WTC11 (cell line): Measurements from ENCODE around the gene GREB1.

ENCODE experiments used
- CREB1 ChIP-seq: sonication (generic); formaldehyde crosslinking; IDR thresholded peaks from 2 replicates; pipeline ENCODE4 v1.8.0; 2023; ENCODE audit warnings: mild to moderate bottlenecking, missing genetic modification reagents
- NFYB ChIP-seq: sonication (generic); formaldehyde crosslinking; conservative IDR thresholded peaks from 2 replicates; pipeline ENCODE4 v1.8.0; 2022; ENCODE audit warnings: low read depth, missing genetic modification reagents
- RELA ChIP-seq: sonication (generic); formaldehyde crosslinking; IDR thresholded peaks from 2 replicates; pipeline ENCODE4 v1.8.1; 2022; ENCODE audit warnings: missing genetic modification reagents, mild to moderate bottlenecking, borderline replicate concordance
- SMAD4 ChIP-seq: sonication (generic); formaldehyde crosslinking; IDR thresholded peaks from 2 replicates; pipeline ENCODE4 v1.8.0; 2022; ENCODE audit warnings: mild to moderate bottlenecking, missing genetic modification reagents
- TF ChIP-seq, protein P1 (sequence below): sonication (generic); formaldehyde crosslinking; IDR thresholded peaks from 2 replicates; pipeline ENCODE4 v1.8.0; 2022; ENCODE audit warnings: mild to moderate bottlenecking, missing genetic modification reagents
- TF ChIP-seq, protein P2 (sequence below): sonication (generic); formaldehyde crosslinking; IDR thresholded peaks from 2 replicates; pipeline ENCODE4 v1.8.0; 2022; ENCODE audit warnings: mild to moderate bottlenecking, missing genetic modification reagents
- TF ChIP-seq, protein P3 (sequence below): fragments of 200-600 bp; IDR thresholded peaks from 2 replicates; pipeline ENCODE4 v1.8.0; 2022; ENCODE audit warnings: antibody characterized with exemption
- TF ChIP-seq, protein P4 (sequence below): sonication (generic); formaldehyde crosslinking; IDR thresholded peaks from 2 replicates; pipeline ENCODE4 v1.8.1; 2022; ENCODE audit warnings: low read depth, missing genetic modification reagents, borderline replicate concordance
- TF ChIP-seq, protein P5 (sequence below): sonication (generic); formaldehyde crosslinking; IDR thresholded peaks from 2 replicates; pipeline ENCODE4 v1.8.0; 2022; ENCODE audit warnings: mild to moderate bottlenecking, missing genetic modification reagents

DNA sequence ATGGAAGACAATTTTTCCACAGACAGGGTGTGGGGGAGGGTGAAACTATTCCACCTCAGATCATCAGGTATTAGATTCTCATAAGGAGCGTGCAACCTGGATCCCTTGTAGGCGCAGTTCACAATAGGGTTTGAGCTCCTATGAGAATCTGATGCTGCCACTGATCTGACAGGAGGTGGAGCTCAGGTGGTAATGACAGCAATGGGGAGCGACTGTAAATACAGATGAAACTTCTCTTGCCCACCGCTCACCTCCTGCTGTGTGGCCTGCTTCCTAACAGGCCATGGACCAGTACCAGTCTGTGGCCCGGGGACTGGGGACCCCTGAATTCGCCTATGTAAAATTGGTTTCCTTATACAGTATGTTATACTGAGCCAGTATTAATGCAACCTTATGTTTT lies 40.6 kb upstream of the GREB1 start:
- TF ChIP-seq CREB1 (no peak), SMAD4 (CRISPR knock-in tag) (no peak), RELA (CRISPR knock-in tag) (no peak), NFYB (CRISPR knock-in tag) (no peak)
- TF ChIP-seq, protein P1, sequence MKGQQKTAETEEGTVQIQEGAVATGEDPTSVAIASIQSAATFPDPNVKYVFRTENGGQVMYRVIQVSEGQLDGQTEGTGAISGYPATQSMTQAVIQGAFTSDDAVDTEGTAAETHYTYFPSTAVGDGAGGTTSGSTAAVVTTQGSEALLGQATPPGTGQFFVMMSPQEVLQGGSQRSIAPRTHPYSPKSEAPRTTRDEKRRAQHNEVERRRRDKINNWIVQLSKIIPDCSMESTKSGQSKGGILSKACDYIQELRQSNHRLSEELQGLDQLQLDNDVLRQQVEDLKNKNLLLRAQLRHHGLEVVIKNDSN, result no peak
- TF ChIP-seq, protein P2, sequence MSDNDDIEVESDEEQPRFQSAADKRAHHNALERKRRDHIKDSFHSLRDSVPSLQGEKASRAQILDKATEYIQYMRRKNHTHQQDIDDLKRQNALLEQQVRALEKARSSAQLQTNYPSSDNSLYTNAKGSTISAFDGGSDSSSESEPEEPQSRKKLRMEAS (CRISPR knock-in tag), result no peak
- TF ChIP-seq, protein P3, sequence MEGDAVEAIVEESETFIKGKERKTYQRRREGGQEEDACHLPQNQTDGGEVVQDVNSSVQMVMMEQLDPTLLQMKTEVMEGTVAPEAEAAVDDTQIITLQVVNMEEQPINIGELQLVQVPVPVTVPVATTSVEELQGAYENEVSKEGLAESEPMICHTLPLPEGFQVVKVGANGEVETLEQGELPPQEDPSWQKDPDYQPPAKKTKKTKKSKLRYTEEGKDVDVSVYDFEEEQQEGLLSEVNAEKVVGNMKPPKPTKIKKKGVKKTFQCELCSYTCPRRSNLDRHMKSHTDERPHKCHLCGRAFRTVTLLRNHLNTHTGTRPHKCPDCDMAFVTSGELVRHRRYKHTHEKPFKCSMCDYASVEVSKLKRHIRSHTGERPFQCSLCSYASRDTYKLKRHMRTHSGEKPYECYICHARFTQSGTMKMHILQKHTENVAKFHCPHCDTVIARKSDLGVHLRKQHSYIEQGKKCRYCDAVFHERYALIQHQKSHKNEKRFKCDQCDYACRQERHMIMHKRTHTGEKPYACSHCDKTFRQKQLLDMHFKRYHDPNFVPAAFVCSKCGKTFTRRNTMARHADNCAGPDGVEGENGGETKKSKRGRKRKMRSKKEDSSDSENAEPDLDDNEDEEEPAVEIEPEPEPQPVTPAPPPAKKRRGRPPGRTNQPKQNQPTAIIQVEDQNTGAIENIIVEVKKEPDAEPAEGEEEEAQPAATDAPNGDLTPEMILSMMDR, result no peak
- TF ChIP-seq, protein P4, sequence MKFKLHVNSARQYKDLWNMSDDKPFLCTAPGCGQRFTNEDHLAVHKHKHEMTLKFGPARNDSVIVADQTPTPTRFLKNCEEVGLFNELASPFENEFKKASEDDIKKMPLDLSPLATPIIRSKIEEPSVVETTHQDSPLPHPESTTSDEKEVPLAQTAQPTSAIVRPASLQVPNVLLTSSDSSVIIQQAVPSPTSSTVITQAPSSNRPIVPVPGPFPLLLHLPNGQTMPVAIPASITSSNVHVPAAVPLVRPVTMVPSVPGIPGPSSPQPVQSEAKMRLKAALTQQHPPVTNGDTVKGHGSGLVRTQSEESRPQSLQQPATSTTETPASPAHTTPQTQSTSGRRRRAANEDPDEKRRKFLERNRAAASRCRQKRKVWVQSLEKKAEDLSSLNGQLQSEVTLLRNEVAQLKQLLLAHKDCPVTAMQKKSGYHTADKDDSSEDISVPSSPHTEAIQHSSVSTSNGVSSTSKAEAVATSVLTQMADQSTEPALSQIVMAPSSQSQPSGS (CRISPR knock-in tag), result no peak
- TF ChIP-seq, protein P5, sequence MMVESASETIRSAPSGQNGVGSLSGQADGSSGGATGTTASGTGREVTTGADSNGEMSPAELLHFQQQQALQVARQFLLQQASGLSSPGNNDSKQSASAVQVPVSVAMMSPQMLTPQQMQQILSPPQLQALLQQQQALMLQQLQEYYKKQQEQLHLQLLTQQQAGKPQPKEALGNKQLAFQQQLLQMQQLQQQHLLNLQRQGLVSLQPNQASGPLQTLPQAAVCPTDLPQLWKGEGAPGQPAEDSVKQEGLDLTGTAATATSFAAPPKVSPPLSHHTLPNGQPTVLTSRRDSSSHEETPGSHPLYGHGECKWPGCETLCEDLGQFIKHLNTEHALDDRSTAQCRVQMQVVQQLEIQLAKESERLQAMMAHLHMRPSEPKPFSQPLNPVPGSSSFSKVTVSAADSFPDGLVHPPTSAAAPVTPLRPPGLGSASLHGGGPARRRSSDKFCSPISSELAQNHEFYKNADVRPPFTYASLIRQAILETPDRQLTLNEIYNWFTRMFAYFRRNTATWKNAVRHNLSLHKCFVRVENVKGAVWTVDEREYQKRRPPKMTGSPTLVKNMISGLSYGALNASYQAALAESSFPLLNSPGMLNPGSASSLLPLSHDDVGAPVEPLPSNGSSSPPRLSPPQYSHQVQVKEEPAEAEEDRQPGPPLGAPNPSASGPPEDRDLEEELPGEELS (CRISPR knock-in tag), result no peak
